Kidney (tissue), 14 donors: ENCODE data around the gene SMS. TPM values are rescaled to one million over a fixed set of nuclear protein-coding genes. Genes with fewer than 3 reads are reported as not detected.

Experiments used
- DNase-seq, 5 donors: peaks; one replicate each; pipeline ENCODE4 v3.0.0-alpha.2; 2013 to 2020
- FAIRE-seq: peaks from 2 replicates; lab custom pipeline; 2012; peaks lifted over from hg19 to GRCh38; lab: Jason Lieb, UNC
- H3K27ac ChIP-seq, 2 donors: one replicate each; pipeline ENCODE4 v1.7.0; 2013; ENCODE audit warnings: low read depth in 2 of 2, low read length in 2 of 2, inconsistent platforms in 1 of 2
- H3K27me3 ChIP-seq: one replicate; pipeline ENCODE4 v1.7.1; 2013; ENCODE audit warnings: low read length, inconsistent platforms; ENCODE audit not compliant: control insufficient read depth, insufficient read depth
- H3K36me3 ChIP-seq, 3 donors: one replicate each; pipeline versions ENCODE4 v1.7.0 to v1.7.1; 2013; ENCODE audit warnings: low read length in 3 of 3, control low read depth in 1 of 3, inconsistent platforms in 1 of 3; ENCODE audit not compliant: insufficient read depth in 3 of 3, control insufficient read depth in 2 of 3
- H3K4me1 ChIP-seq, 3 donors: one replicate each; pipeline versions ENCODE4 v1.7.0 to v1.7.1; 2013; ENCODE audit warnings: low read length in 3 of 3, inconsistent platforms in 1 of 3, low read depth in 1 of 3; ENCODE audit not compliant: control insufficient read depth in 2 of 3, insufficient read depth in 2 of 3
- H3K4me3 ChIP-seq, 3 donors: one replicate each; pipeline versions ENCODE4 v1.7.0 to v1.8.1; 2013; ENCODE audit warnings: low read length in 3 of 3, control low read depth in 1 of 3, inconsistent platforms in 1 of 3
- H3K9ac ChIP-seq, 3 donors: one replicate each; pipeline versions ENCODE4 v1.7.0 to v1.7.1; 2013; ENCODE audit warnings: low read length in 3 of 3, control low read depth in 1 of 3, inconsistent platforms in 1 of 3
- H3K9me3 ChIP-seq, 3 donors: one replicate each; pipeline versions ENCODE4 v1.7.0 to v1.7.1; 2013; ENCODE audit warnings: low read length in 3 of 3, control low read depth in 1 of 3, inconsistent platforms in 1 of 3; ENCODE audit not compliant: control insufficient read depth in 2 of 3, insufficient read depth in 1 of 3
- intact Hi-C: fragments of 100-400 bp; cut with DNase I; formaldehyde crosslinking; loops from one replicate; pipeline ENCODE4 v1.11.1; 2022
- polyA plus RNA-seq: library from polyadenylated mRNA; stranded (reverse); fragments of 350-450 nt; fragmentation: Illumina TruSeq; extraction: RNeasy Lipid Tissue Mini Kit (QIAGEN cat#74804); gene quantifications from one replicate; pipeline ENCODE4 v1.2.3, GENCODE V29; 2014; ENCODE audit warnings: low read depth, low replicate concordance; ENCODE audit not compliant: insufficient read depth
- total RNA-seq: library from RNA; stranded (reverse); fragmentation: NEBNext Ultra II Directional; extraction: Animal tissue kit (Norgen Biotek cat#: 25700); gene quantifications from one replicate; pipeline ENCODE4 v1.2.1, GENCODE V29; 2021
- TF ChIP-seq, protein P1 (sequence below): IDR thresholded peaks from 3 replicates; pipeline ENCODE4 v1.5.1; 2012; ENCODE audit warnings: mild to moderate bottlenecking, moderate library complexity, borderline replicate concordance; ENCODE audit not compliant: insufficient read depth; ENCODE audit errors: extremely low read depth
- donor health status: control.
- donor health status: control.
- donor health status: control.
- donor health status: control.
- donor health status: control.
- donor health status: DM: yes; HTN: yes; CAD: no.
- donor health status: Normal renal cell carcinoma (clear cell type).

Gene SMS
- total and polyA plus RNA-seq, 2 donors from 2014 or later, result 73.6 to 147 TPM

GRCh38 chrX:21944136-21944615 is 3.7 kb downstream of the SMS start:
- FAIRE-seq, result no peak
- intact Hi-C loops, result no loop called here
- TF ChIP-seq, protein P1, sequence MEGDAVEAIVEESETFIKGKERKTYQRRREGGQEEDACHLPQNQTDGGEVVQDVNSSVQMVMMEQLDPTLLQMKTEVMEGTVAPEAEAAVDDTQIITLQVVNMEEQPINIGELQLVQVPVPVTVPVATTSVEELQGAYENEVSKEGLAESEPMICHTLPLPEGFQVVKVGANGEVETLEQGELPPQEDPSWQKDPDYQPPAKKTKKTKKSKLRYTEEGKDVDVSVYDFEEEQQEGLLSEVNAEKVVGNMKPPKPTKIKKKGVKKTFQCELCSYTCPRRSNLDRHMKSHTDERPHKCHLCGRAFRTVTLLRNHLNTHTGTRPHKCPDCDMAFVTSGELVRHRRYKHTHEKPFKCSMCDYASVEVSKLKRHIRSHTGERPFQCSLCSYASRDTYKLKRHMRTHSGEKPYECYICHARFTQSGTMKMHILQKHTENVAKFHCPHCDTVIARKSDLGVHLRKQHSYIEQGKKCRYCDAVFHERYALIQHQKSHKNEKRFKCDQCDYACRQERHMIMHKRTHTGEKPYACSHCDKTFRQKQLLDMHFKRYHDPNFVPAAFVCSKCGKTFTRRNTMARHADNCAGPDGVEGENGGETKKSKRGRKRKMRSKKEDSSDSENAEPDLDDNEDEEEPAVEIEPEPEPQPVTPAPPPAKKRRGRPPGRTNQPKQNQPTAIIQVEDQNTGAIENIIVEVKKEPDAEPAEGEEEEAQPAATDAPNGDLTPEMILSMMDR, result no peak
- no peak for DNase-seq
- Histone ChIP-seq H3K9me3 (no peaks in the 10 kb centered on the region), H3K4me1 (peaks cover 0 to 10% (median 8%) of the 10 kb centered on the region in 3 donors), H3K27me3 (no peaks in the 10 kb centered on the region), H3K9ac (no peak overlapping the region), H3K36me3 (no peaks in the 10 kb centered on the region), H3K27ac (peak overlapping the region in 1 of 2 donors; percentile 37), H3K4me3 (no peak overlapping the region)

GRCh38 chrX:21946925-21947641 is 6.6 kb downstream of the SMS start:
- DNase-seq (peak in 1 of 5 donors; percentile 33), FAIRE-seq (no peak)
- Histone ChIP-seq H3K4me3 (no peak overlapping the region), H3K9ac (no peak overlapping the region), H3K9me3 (no peaks in the 10 kb centered on the region), H3K36me3 (no peaks in the 10 kb centered on the region), H3K27me3 (no peaks in the 10 kb centered on the region), H3K4me1 (peaks cover 3 to 10% (median 8%) of the 10 kb centered on the region in 3 donors), H3K27ac (peak overlapping the region; percentile 33 to 53)
- TF ChIP-seq, protein P1, result no peak
- intact Hi-C loops, result no loop called here

DNA sequence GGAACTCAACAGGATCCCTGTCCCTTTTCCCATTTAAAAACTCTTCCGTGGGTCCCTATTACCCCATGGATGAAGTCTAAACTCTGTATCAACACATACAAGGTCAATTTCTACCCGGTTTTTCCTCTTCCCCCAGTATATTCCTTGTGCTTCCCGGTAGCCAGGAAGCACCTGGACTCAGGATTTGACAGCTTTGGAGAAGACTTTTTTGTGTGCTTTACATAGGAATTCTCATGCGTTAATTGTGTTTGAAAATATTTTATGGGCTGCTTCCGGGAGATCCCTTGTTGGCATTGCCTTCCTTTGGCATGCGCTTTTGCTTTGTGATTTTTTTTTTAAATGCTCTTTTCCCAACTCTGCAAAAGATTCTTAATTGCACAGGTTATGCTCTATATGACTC is 7.2 kb downstream of the SMS start:
- Histone ChIP-seq H3K9ac (no peak overlapping the region), H3K4me3 (no peak overlapping the region), H3K4me1 (peaks cover 3 to 10% (median 8%) of the 10 kb centered on the region in 3 donors), H3K27me3 (no peaks in the 10 kb centered on the region), H3K27ac (peak overlapping the region in 1 of 2 donors; percentile 53), H3K9me3 (no peaks in the 10 kb centered on the region), H3K36me3 (no peaks in the 10 kb centered on the region)
- no peak for DNase-seq
- TF ChIP-seq, protein P1, result no peak
- no peak for FAIRE-seq
- intact Hi-C loops, result no loop called here
